Naive B cell (primary cell): ENCODE data around the gene AHDC1. TPM values are rescaled to one million over a fixed set of nuclear protein-coding genes. Genes with fewer than 3 reads are reported as not detected.

ENCODE experiments used
- polyA plus RNA-seq, 6 donors: library from polyadenylated mRNA; unstranded; fragments of 300-500 nt; fragmentation: Illumina TruSeq; gene quantifications; one replicate each; pipeline ENCODE4 v1.2.3, GENCODE V29; 2021; ENCODE audit warnings: low read depth in 6 of 6

AHDC1 gene
- polyA plus RNA-seq, 6 donors from 2014 or later = 0.15 to 2.3 (median 0.91) TPM

Other genes starting within 250 kb of the AHDC1 start
- 1 to 10 TPM in 4 of 6 donors, under 1 TPM in 1, not detected in 1; 0.80 to 2.7 (median 2.0) TPM for gene MAP3K6, start 237.2 kb downstream of the AHDC1 start, polyA plus RNA-seq
- gene FCN3, start 229.3 kb downstream of the AHDC1 start, polyA plus RNA-seq = not detected
- not detected for gene CD164L2, start 220.8 kb downstream of the AHDC1 start, polyA plus RNA-seq
- under 1 TPM in 4 of 6 donors, not detected in 2; 0.12 to 0.64 (median 0.35) TPM for gene GPR3, start 211.5 kb downstream of the AHDC1 start, polyA plus RNA-seq
- 100 to 1,000 TPM in 2 of 6 donors, 10 to 100 TPM in 4; 33.1 to 121 (median 83.3) TPM for gene WASF2, start 114.0 kb downstream of the AHDC1 start, polyA plus RNA-seq
- gene FGR, start 31.0 kb upstream of the AHDC1 start, polyA plus RNA-seq = 100 to 1,000 TPM; 106 to 197 (median 132) TPM
- gene IFI6, start 68.0 kb upstream of the AHDC1 start, polyA plus RNA-seq = 10 to 100 TPM; 27.6 to 65.1 (median 52.8) TPM
- gene FAM76A, start 121.8 kb upstream of the AHDC1 start, polyA plus RNA-seq = 10 to 100 TPM in 4 of 6 donors, 1 to 10 TPM in 2; 4.3 to 13.4 (median 10.9) TPM
- 10 to 100 TPM; 11.2 to 21.4 (median 18.2) TPM for gene STX12, start 169.1 kb upstream of the AHDC1 start, polyA plus RNA-seq
- gene PPP1R8, start 226.6 kb upstream of the AHDC1 start, polyA plus RNA-seq = 10 to 100 TPM; 25.8 to 40.9 (median 37.8) TPM